IPS-NIHi7 (cell line): ENCODE data around the gene PHKA1.
A peak's percentile ranks its signal among the peaks of the same experiment; 100 is the strongest.
"Not testable (repeated sequence)": the region's sequence is repeated elsewhere in the genome, so short reads cannot be mapped to it uniquely, and the experiment has no call there.

Experiments
- DNase-seq: peaks from one replicate; pipeline ENCODE4 v3.0.0; 2012; ENCODE audit warnings: mixed read lengths; ENCODE audit errors: extremely low spot score

PHKA1 gene

DNA sequence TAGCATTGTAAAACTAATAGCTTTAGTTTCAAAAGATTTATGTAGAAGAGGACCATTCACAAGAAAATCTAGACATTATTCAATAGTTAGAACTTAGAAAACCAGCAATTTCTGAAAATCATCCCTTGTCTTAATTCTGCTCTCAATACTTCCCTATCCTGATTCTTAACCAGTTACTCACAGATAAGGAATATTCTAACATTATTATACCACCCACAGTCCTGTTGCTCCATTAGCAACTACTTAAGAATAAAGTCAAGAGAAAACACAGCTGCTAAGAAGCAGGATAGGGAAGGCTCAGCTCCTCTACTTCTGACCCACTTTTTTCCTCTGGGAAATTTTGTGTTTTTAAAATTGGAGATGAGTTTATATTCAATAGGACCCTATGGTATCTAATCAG, 47.7 kb downstream of the PHKA1 start:
- DNase-seq, result no peak

DNA sequence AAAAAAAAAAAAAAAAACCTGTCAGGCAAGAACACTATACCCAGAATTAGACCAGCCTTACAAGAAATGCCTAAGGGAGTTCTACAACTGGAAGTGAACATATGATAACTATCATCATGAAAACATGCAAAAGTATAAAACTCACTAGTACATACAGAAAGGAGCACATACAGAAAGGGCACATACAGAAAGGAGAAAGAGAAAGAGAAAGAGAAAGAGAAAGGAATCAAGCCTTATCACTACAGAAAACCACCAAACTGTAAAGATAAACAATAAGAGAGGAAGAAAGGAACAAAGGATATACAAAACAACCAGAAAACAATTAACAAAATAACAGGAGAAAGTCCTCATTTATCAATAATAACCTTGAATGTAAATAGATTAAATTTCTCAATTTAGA, 50.4 kb downstream of the PHKA1 start:
- no peak for DNase-seq

DNA sequence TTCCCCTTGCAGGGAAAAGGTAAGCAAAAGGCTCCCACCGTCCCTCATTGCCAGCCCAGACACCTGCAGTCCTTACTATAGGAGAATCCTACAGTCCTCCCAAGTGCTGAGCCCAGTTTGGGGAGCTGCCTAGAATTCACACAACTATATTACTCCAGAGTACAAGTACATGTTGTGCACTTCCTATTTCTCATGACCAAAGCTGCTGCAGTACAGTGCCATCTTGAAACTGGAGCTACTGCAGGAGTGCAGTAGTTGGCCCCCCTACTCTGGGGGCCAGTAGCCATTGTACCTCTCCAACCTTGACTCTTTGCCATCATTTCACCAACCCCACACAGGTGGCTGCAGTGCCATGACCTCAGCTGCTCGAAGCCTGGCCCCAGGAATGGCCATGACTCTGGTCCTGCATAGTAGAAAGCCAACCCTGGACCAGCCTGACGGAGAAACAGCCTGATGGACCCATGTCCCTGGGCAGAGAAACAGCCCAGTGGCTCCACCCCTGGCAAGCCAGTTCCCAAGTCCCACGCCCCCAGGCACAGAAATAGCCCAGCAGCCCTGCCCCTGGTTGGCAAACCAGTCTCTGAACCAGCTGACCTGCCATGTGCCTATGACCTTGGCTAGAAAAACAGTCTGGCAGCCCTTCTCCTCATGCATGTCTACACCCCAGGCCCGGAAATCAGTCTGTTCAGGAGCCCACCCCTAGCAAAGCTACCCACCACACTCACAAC, 51.9 kb downstream of the PHKA1 start:
- no peak for DNase-seq

GRCh38 chrX:72659723-72660122, 54.4 kb downstream of the PHKA1 start:
- no peak for DNase-seq

GRCh38 chrX:72652082-72652481, 62.0 kb downstream of the PHKA1 start:
- no peak for DNase-seq

DNA sequence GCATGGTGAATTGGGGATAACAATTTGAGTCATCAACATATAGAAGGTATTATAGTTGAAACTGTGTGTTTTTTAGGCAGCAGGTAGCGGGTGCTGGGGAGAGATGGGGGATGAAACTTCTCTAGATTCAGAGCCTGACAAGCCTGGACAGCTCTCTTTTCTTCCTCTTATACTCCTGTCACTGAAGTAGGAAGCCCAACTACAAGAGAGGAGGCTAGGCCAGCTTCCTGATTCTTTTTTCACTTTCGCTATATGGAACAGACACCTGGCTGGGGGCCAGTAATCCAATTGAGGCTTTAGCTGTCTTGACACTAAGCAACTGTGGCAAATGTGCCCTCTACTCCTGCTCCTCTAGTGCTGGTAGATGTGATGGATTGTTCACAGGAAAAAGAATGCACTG, 69.2 kb downstream of the PHKA1 start:
- no peak for DNase-seq

GRCh38 chrX:72641611-72642010, 72.5 kb downstream of the PHKA1 start:
- DNase-seq, result no peak

DNA sequence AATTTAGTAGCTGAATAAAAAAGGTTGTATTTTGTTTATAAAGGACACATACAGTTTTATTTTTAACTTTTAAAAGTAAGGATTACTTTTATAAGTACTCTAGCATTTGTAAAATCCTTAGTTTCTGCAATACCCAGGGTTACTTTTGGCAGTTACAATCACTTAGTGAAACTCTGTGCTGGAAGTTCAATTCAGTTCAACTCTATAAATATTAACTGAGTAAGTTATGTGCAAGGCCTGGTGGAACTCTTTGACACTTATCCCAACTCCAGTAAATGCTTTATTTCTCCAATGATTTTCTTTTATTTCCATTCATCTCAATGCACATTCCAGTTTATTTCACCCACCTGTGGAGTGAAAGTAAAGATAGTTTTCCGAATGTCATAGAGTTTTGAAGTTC, 78.2 kb downstream of the PHKA1 start:
- DNase-seq, result no peak

GRCh38 chrX:72634331-72634730, 79.8 kb downstream of the PHKA1 start:
- no peak for DNase-seq

DNA sequence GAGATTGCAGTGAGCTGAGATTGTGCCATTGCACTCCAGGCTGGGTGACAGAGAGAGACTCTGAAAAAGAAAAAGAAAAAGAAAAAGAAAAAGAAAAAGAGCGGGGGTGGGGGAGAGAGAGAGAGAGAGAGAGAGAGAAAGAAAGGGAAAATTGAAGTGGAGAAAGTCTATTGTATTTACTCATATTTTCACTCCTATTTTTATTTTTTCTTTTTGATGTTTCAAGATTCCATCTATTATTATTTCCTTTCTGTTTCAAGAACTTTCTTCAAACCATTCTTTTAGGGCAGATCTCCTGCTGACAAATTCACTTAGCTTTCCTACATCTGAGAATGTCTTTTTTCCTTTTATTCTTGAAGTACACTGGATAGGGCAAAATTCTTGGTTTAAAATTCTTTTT, 83.9 kb downstream of the PHKA1 start:
- DNase-seq, result no peak

- no peak for DNase-seq
Observed at GRCh38 chrX:72624194-72624593, 89.9 kb downstream of the PHKA1 start.

- no peak for DNase-seq
Observed at GRCh38 chrX:72621625-72622485, 92.3 kb downstream of the PHKA1 start.

- DNase-seq, result no peak
Observed at GRCh38 chrX:72621163-72621562, 92.9 kb downstream of the PHKA1 start.

GRCh38 chrX:72620550-72621145, 93.5 kb downstream of the PHKA1 start:
- peak; percentile 10 for DNase-seq

- peak; percentile 12 for DNase-seq
Observed at GRCh38 chrX:72609313-72609712, 104.8 kb downstream of the PHKA1 start.

DNA sequence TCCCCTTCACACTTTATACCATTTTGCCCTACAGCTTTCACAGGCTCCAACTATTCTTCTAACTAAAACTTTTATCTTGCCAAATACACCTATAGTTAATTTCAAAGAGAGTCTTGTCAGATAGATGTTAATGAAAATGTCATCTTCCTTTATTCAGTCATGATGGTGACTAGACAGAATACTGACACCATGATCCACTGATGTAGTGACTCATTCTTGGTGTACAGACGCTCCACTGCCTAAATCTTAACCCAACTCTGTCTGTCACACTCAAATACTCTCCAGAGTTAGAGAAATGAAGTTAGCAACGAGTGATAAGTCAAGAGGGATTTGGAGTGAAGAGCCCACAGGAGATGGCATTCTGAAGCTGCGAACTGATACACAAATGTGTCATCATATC, 109.4 kb downstream of the PHKA1 start:
- no peak for DNase-seq

GRCh38 chrX:72604112-72604511, 110.0 kb downstream of the PHKA1 start:
- no peak for DNase-seq

DNA sequence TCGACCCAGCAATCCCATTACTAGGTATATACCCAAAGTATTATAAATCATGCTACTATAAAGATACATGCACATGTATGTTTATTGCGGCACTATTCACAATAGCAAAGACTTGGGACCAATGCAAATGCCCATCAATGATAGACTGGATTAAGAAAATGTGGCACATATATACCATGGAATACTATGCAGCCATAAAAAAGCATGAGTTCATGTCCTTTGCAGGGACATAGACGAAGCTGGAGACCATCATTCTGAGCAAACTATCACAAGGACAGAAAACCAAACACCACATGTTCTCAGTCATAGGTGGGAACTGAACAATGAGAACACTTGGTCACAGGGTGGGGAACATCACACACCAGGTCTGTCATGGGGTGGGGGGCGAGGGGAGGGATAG, 123.1 kb downstream of the PHKA1 start:
- DNase-seq, result not testable (repeated sequence)

- no peak for DNase-seq
Observed at GRCh38 chrX:72584163-72584562, 129.9 kb downstream of the PHKA1 start.

DNA sequence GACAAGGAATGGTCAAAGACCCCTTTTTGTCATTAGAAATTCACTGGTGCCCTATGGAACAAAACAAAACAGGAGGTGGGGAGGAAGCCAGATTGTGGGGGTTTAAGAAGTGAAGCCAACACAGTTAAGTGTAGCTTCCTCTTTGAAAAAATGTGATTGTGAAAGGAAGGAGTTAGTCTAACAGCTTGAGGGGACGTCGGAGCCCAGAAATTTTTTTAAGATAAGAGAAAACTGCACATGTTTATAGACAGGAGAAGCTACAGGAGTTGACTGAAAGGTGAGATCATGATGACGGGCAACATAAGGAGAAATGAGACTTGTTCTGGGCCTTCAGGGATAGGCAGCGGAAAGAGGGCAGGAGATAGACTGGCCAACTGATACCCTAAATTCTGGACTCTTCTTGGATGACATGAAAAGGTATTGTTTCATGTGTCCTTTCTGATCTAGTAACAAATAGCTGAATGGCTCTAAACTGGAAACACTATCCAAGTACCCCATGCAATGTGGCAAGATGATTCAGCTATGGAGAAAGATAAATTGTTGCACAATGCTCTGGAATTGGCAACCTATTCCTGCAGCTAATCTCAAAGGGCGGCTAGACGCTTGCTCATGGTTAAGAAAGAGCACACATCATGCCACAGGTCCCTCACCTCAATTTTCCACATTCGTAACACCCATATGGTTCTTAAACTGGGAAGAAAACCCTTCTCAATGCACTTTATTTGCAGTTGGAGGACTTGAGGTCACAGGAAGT, 137.8 kb downstream of the PHKA1 start:
- DNase-seq, result no peak

GRCh38 chrX:72573158-72573511, 141.0 kb downstream of the PHKA1 start:
- DNase-seq, result no peak
